HG02852 (cell line): ENCODE measurements around the gene GRIN3B.

Experiments
- ATAC-seq: cut with Tn5 transposase; IDR thresholded peaks from one replicate; pipeline ENCODE4 v1.9.1; 2021; ENCODE audit warnings: mild to moderate bottlenecking, moderate library complexity; ENCODE audit not compliant: unreplicated experiment

GRIN3B gene

GRCh38 chr19:990119-990571 is 10.1 kb upstream of the GRIN3B start:
- no peak for ATAC-seq

GRCh38 chr19:990746-991145 is 9.5 kb upstream of the GRIN3B start:
- ATAC-seq, result no peak

- no peak for ATAC-seq
Measured at GRCh38 chr19:991174-991931, 8.9 kb upstream of the GRIN3B start.

GRCh38 chr19:991932-992669 is 8.1 kb upstream of the GRIN3B start:
- ATAC-seq, result no peak

GRCh38 chr19:992670-993055 is 7.6 kb upstream of the GRIN3B start:
- ATAC-seq, result no peak

DNA sequence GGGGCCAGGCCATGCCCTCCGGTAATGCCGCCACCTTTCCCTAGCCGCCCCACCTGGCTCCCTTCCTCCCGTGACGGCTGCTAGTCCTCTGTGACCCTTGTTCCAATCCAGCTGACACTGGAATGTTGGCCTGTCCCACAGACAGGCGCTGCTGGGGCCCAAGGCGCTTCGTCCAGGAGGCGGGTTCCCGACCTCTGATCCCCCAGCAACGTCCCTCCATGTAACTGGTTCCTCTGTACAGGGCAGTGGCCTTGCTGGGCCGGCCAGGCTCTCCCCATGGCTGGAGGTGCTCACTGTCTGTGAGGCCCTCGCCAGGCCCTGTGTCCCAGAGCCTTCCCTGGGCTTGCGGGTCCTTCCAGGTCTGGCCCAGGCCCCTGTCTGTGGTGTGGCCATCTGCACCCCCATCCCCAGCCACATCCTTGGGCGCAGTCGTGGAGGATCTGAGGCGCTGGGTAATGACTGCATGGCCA is 6.8 kb upstream of the GRIN3B start:
- no peak for ATAC-seq

- ATAC-seq, result no peak
Measured at GRCh38 chr19:993831-994393, 6.3 kb upstream of the GRIN3B start.

DNA sequence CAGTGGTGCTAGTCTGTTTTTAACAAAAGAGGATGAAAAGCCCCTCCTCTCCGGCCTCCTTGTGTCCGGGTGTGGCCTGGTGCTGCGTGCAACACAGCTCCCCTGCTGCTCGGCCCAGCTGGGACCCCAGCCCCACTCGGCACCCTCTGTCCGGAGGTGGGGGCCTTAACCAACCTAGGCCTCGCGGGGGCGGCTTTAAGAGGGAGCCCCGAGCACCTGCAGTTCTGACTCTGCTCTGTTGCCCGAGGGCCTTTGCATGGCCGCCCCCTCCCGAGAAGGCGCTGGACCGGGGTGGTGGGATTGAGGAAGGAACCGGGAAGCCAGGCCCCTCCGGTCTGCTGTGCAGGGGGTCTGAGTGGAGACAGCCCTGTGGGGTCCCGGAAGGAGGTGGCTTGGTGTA is 5.7 kb upstream of the GRIN3B start:
- no peak for ATAC-seq

GRCh38 chr19:995051-995827 is 5.0 kb upstream of the GRIN3B start:
- no peak for ATAC-seq

DNA sequence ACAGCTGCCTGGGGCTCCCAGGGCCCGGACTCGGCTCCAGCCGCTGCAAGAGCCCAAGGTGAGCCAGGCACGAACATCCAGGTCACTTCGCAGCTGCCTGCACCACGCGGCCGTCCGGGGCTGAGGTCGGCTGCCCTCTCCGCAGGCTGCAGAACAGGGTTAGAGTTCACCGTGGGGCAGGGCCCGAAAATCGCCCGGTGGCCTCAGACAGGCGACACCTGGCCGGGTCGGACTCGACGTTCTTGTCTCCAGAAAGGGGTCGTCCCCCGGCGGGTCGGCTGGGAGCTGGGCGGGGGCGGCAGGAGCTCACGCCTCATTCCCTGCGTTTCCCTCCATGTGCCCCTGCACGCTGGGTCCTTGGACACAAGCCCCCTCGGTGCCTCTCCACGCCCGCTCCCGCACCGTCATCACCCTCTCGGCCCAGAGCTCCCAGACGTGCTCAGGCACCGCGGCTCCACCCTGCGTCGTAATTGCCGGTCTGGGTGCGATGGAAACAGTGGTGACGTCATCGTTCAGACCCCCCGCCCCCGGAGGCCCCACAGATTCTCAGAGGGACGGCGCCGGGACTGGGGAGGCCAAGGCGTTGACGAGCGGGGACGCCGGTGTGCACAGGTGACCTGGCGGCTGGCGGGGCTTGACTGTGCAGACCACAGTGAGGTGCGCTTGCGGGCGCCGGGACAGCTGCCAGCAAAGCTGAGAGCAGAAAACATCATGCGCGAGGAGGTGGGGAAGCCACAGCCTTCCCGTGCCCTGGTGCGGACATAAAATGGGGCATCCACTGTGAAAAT is 4.0 kb upstream of the GRIN3B start:
- no peak for ATAC-seq

- ATAC-seq, result no peak
Measured at GRCh38 chr19:998064-998463, 2.2 kb upstream of the GRIN3B start.

DNA sequence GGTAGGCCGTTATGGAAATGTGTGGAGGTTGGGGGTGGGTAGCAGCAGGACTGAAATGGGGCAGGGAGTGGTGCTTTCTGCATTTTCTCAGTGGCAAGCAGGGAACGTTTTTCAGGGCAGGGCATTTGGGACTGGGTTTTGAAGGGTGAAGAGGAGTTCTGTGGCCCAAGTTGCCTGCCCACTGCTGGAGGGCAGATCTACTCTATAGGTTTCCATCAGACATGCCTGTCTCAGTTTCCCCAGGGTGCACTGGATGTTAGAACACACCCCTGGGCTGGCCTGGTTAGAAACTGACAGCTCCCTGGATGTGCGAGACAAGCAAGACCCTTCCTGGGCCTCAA is 870 bp upstream of the GRIN3B start:
- no peak for ATAC-seq

- ATAC-seq, result no peak
Measured at GRCh38 chr19:1000591-1001537, 645 bp downstream of the GRIN3B start.

DNA sequence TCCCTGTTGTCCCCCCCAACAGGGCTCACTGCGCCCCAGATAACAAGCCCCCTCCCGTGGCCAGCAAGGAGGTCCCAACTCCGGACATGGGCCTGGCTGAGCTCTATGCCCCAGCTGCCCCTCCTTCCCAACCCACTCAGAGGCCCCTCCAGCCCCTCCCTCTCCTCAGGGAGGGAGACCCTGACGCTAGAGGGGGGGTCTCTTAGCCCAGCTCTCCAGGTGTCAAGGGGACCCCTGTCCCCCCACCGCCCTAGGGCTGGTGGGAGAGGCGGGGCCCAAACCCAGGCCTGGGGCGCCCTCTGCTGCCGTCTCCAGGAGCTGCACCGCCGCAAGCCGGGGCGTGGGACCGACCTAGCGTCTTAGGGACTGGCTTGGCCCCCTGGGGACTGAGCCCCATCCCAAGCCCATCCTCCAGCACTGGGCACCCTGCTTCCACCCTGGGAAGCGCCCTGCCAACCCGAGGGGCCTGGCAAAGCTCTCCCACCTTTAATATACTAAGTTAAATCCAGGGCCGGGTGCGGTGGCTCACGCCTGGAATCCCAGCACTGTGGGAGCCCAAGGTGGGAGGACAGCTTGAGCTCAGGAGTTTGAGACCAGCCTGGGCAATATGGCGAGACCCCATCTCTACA is 1.4 kb downstream of the GRIN3B start:
- ATAC-seq, result no peak

GRCh38 chr19:1002600-1002999 is 2.4 kb downstream of the GRIN3B start:
- no peak for ATAC-seq

GRCh38 chr19:1003283-1003682 is 3.1 kb downstream of the GRIN3B start:
- ATAC-seq, result no peak

GRCh38 chr19:1004204-1004802 is 4.1 kb downstream of the GRIN3B start:
- no peak for ATAC-seq

DNA sequence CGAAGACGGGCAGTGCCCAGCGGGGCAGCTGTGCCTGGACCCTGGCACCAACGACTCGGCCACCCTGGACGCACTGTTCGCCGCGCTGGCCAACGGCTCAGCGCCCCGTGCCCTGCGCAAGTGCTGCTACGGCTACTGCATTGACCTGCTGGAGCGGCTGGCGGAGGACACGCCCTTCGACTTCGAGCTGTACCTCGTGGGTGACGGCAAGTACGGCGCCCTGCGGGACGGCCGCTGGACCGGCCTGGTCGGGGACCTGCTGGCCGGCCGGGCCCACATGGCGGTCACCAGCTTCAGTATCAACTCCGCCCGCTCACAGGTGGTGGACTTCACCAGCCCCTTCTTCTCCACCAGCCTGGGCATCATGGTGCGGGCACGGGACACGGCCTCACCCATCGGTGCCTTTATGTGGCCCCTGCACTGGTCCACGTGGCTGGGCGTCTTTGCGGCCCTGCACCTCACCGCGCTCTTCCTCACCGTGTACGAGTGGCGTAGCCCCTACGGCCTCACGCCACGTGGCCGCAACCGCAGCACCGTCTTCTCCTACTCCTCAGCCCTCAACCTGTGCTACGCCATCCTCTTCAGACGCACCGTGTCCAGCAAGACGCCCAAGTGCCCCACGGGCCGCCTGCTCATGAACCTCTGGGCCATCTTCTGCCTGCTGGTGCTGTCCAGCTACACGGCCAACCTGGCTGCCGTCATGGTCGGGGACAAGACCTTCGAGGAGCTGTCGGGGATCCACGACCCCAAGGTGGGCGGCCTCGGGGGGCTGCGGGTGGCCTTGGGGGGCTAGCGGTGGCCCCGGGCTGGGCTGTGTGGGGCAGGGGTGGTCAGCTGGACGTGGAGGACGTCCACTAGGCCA is 4.8 kb downstream of the GRIN3B start:
- ATAC-seq, result no peak
